AG09309 (cell line): Measurements from ENCODE around the gene MYO7A.

ENCODE experiments used
- DNase-seq: peaks from one replicate; pipeline ENCODE4 v3.0.0-alpha.2; 2010; ENCODE audit warnings: low read depth
- H3K4me3 ChIP-seq: 2 replicates; pipeline ENCODE4 v1.5.1; 2011; ENCODE audit warnings: mild to moderate bottlenecking, low read depth, low read length, moderate library complexity; ENCODE audit not compliant: control insufficient read depth
- TF ChIP-seq, protein P1 (sequence below): IDR thresholded peaks from 2 replicates; pipeline ENCODE4 v1.5.1; 2011; ENCODE audit warnings: mild to moderate bottlenecking, low read depth, low read length, inconsistent platforms; ENCODE audit not compliant: insufficient read depth, control insufficient read depth; ENCODE audit errors: missing control alignments

MYO7A gene

GRCh38 chr11:77178150-77178549 lies 50.1 kb downstream of the MYO7A start:
- TF ChIP-seq, protein P1, sequence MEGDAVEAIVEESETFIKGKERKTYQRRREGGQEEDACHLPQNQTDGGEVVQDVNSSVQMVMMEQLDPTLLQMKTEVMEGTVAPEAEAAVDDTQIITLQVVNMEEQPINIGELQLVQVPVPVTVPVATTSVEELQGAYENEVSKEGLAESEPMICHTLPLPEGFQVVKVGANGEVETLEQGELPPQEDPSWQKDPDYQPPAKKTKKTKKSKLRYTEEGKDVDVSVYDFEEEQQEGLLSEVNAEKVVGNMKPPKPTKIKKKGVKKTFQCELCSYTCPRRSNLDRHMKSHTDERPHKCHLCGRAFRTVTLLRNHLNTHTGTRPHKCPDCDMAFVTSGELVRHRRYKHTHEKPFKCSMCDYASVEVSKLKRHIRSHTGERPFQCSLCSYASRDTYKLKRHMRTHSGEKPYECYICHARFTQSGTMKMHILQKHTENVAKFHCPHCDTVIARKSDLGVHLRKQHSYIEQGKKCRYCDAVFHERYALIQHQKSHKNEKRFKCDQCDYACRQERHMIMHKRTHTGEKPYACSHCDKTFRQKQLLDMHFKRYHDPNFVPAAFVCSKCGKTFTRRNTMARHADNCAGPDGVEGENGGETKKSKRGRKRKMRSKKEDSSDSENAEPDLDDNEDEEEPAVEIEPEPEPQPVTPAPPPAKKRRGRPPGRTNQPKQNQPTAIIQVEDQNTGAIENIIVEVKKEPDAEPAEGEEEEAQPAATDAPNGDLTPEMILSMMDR, result no peak
- no peak for DNase-seq

GRCh38 chr11:77179048-77179447 lies 51.0 kb downstream of the MYO7A start:
- no peak overlapping the region for H3K4me3 ChIP-seq
- DNase-seq, result no peak
- TF ChIP-seq, protein P1, result no peak

More at GRCh38 chr11:77178150-77178549, 50.1 kb downstream of the MYO7A start:
- H3K4me3 ChIP-seq, result no peak overlapping the region

GRCh38 chr11:77179681-77180080 lies 51.6 kb downstream of the MYO7A start:
- no peak for DNase-seq
- TF ChIP-seq, protein P1, result no peak
- no peak overlapping the region for H3K4me3 ChIP-seq

DNA sequence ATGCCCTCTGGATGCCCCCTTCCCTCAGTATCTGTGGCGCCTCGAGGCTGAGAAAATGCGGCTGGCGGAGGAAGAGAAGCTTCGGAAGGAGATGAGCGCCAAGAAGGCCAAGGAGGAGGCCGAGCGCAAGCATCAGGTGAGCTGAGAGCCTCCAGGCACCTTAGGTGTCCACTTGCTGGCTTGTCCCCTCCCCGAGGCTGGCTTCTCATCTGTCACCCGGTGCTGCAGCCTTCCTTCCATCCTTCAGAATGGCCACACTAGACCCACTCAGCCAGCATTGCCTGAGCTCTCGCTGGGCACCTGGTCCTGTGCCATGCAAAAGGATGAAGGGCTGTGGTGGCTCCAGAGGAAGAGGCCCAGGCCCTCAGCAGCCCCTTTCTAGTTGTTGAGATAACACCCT lies 52.3 kb downstream of the MYO7A start:
- no peak overlapping the region for H3K4me3 ChIP-seq
- TF ChIP-seq, protein P1, result no peak
- DNase-seq, result no peak

GRCh38 chr11:77181226-77181625 lies 53.2 kb downstream of the MYO7A start:
- no peak for DNase-seq
- TF ChIP-seq, protein P1, result no peak
- H3K4me3 ChIP-seq, result no peak overlapping the region

- DNase-seq, result no peak
- TF ChIP-seq, protein P1, result no peak
Measured at GRCh38 chr11:77181799-77182541, 53.9 kb downstream of the MYO7A start.

More at GRCh38 chr11:77181799-77182541, 53.9 kb downstream of the MYO7A start:
- no peak overlapping the region for H3K4me3 ChIP-seq
